GM04504 (cell line): ENCODE measurements around the gene TMCO4.
"Not testable (repeated sequence)": the region's sequence is repeated elsewhere in the genome, so short reads cannot be mapped to it uniquely, and the experiment has no call there.

ENCODE experiments used
- DNase-seq: peaks from one replicate; pipeline ENCODE4 v3.0.0-alpha.2; 2012; ENCODE audit warnings: low read depth

Gene TMCO4

GRCh38 chr1:19636749-19637148 is 163.0 kb downstream of the TMCO4 start:
- not testable (repeated sequence) for DNase-seq

- no peak for DNase-seq
Observed at GRCh38 chr1:19636065-19636464, 163.7 kb downstream of the TMCO4 start.

GRCh38 chr1:19635646-19636045 is 164.1 kb downstream of the TMCO4 start:
- DNase-seq, result no peak

GRCh38 chr1:19635064-19635463 is 164.7 kb downstream of the TMCO4 start:
- not testable (repeated sequence) for DNase-seq

- no peak for DNase-seq
Observed at GRCh38 chr1:19633106-19633505, 166.6 kb downstream of the TMCO4 start.
